H1 (cell line): ENCODE results near the gene PAIP1. TPM values are rescaled to one million over a fixed set of nuclear protein-coding genes. Genes with fewer than 3 reads are reported as not detected.

Experiments used
- BACH1 ChIP-seq: IDR thresholded peaks from 2 replicates; pipeline ENCODE4 v1.6.1; 2012; ENCODE audit warnings: low read length, improper control_type of control experiment
- CEBPB ChIP-seq: IDR thresholded peaks from 2 replicates; pipeline ENCODE4 v1.6.1; 2012; ENCODE audit warnings: low read depth, low read length
- EP300 ChIP-seq, 2 experiments: IDR thresholded peaks; 1 replicate in 1 of 2; 2 replicates in 1 of 2; pipeline ENCODE4 v1.6.1; 2011 to 2012; ENCODE audit warnings: low read depth in 2 of 2, low read length in 2 of 2, mild to moderate bottlenecking in 2 of 2, borderline replicate concordance in 1 of 2, inconsistent platforms in 1 of 2, moderate library complexity in 1 of 2
- EZH2 ChIP-seq: fragments of 200-600 bp; sonication (generic); IDR thresholded peaks from 2 replicates; pipeline ENCODE4 v1.7.1; 2012; ENCODE audit warnings: low read depth, mild to moderate bottlenecking, moderate library complexity, low read length, inconsistent platforms; ENCODE audit not compliant: severe bottlenecking
- GTF2F1 ChIP-seq: IDR thresholded peaks from 2 replicates; pipeline ENCODE4 v1.6.1; 2012; ENCODE audit warnings: low read depth, low read length, improper control_type of control experiment, borderline replicate concordance
- HDAC2 ChIP-seq, 2 experiments: fragments of 300-600 bp in 1 of 2; sonication (generic) in 1 of 2; IDR thresholded peaks; 2 replicates each; pipeline ENCODE4 v1.6.1; 2011 to 2012; ENCODE audit warnings: low read depth in 2 of 2, low read length in 2 of 2, mild to moderate bottlenecking in 2 of 2, moderate library complexity in 2 of 2, borderline replicate concordance in 1 of 2, inconsistent platforms in 1 of 2
- JUN ChIP-seq: IDR thresholded peaks from 2 replicates; pipeline ENCODE4 v1.6.1; 2011; ENCODE audit warnings: low read depth, mild to moderate bottlenecking, improper control_type of control experiment, low read length
- polyA plus RNA-seq, 7 experiments: library from polyadenylated mRNA; depleted of rRNA in 3 of 7; stranded (reverse) in 5 of 7; unstranded in 2 of 7; fragments of >200 nt in 5 of 7; fragments of 200-250 nt in 2 of 7; gene quantifications; 1 replicate in 5 of 7; 2 replicates in 1 of 7; 4 replicates in 1 of 7; pipeline versions ENCODE4 v1.2.1 to v1.2.3, GENCODE V29; 2011 to 2013; ENCODE audit warnings: missing spikeins in 2 of 7, mixed read lengths in 2 of 7
- total RNA-seq: library from RNA; stranded (reverse); fragmentation: NEBNext Ultra II Directional; extraction: Animal tissue kit (Norgen Biotek cat#: 25700); gene quantifications from 2 replicates; pipeline ENCODE4 v1.2.1, GENCODE V29; 2021
- TF ChIP-seq, protein P1 (sequence below): IDR thresholded peaks from 2 replicates; pipeline ENCODE4 v1.6.1; 2011; ENCODE audit warnings: low read depth, mild to moderate bottlenecking, low read length; ENCODE audit not compliant: insufficient read depth

Gene PAIP1
- total and polyA plus RNA-seq, 2 of the 8 experiments (the other 6 are each of a cell fraction or from before 2014, with no cell fraction given): 62.9 to 89.5 TPM

DNA sequence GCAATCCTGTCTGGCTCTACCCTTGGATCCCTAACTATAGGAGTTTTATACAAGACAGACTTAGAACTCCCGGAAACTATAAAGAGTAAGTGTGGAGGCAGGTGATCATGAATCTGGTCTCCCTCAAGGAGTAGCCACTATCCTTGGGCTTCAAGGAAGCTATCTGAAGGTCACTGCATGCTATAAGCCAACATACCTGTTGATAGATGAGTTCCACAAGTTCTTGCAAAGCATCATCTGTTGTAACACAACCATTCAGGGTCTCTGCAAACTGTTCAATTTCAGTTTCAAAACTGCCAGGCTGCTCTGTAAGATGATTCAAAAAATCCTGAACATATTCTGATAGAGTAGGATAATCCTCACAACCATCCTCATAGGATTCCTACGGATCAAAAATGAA, 9.3 kb downstream of the PAIP1 start (continued):
- no peak for TF ChIP-seq EP300 (IDR thresholded peaks at IDR 0.05; ENCODE audit: borderline replicate concordance in 1 of 2, low read depth in 2 of 2, low read length in 2 of 2)
- TF ChIP-seq HDAC2 (IDR thresholded peaks at IDR 0.05; ENCODE audit: borderline replicate concordance in 1 of 2, low read depth in 2 of 2, low read length in 2 of 2): no peak
- no peak for TF ChIP-seq GTF2F1
- TF ChIP-seq CEBPB: no peak
- TF ChIP-seq JUN: no peak
- no peak for TF ChIP-seq BACH1
- TF ChIP-seq EZH2: no peak
- TF ChIP-seq, protein P1, sequence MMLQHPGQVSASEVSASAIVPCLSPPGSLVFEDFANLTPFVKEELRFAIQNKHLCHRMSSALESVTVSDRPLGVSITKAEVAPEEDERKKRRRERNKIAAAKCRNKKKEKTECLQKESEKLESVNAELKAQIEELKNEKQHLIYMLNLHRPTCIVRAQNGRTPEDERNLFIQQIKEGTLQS: no peak
